Fibroblast of skin of left quadriceps (primary cell): Measurements from ENCODE around the gene XRCC4.
A peak's percentile ranks its signal among the peaks of the same experiment; 100 is the strongest.

ENCODE experiments used
- DNase-seq, 2 experiments: peaks; one replicate each; pipeline ENCODE4 v3.0.0-alpha.2; 2013; ENCODE audit warnings: low read depth in 2 of 2

XRCC4 gene

GRCh38 chr5:83277154-83277553 lies 199.8 kb downstream of the XRCC4 start:
- DNase-seq: no peak

GRCh38 chr5:83277953-83278352 lies 200.6 kb downstream of the XRCC4 start:
- no peak for DNase-seq

GRCh38 chr5:83281176-83281575 lies 203.8 kb downstream of the XRCC4 start:
- DNase-seq: no peak

GRCh38 chr5:83281658-83282057 lies 204.3 kb downstream of the XRCC4 start:
- peak; percentile 62 to 67 for DNase-seq

- no peak for DNase-seq
Measured at GRCh38 chr5:83283761-83284160, 206.4 kb downstream of the XRCC4 start.

- no peak for DNase-seq
Measured at GRCh38 chr5:83285661-83286398, 208.5 kb downstream of the XRCC4 start.

- no peak for DNase-seq
Measured at GRCh38 chr5:83294246-83294645, 216.9 kb downstream of the XRCC4 start.

- DNase-seq: no peak
Measured at GRCh38 chr5:83299353-83299752, 222.0 kb downstream of the XRCC4 start.

- peak; percentile 77 to 79 for DNase-seq
Measured at GRCh38 chr5:83306572-83307241, 229.4 kb downstream of the XRCC4 start.

- DNase-seq: no peak
Measured at GRCh38 chr5:83312663-83313062, 235.3 kb downstream of the XRCC4 start.

GRCh38 chr5:83313436-83313835 lies 236.1 kb downstream of the XRCC4 start:
- peak; percentile 41 to 49 for DNase-seq

- peak; percentile 59 for DNase-seq
Measured at GRCh38 chr5:83321483-83322055, 244.2 kb downstream of the XRCC4 start.

GRCh38 chr5:83322273-83322924 lies 245.1 kb downstream of the XRCC4 start:
- DNase-seq: no peak

- DNase-seq: no peak
Measured at GRCh38 chr5:83323557-83324180, 246.3 kb downstream of the XRCC4 start.

GRCh38 chr5:83331842-83332241 lies 254.5 kb downstream of the XRCC4 start:
- peak; percentile 71 to 75 for DNase-seq

GRCh38 chr5:83337453-83338035 lies 260.2 kb downstream of the XRCC4 start:
- DNase-seq: no peak

GRCh38 chr5:83340511-83340918 lies 263.2 kb downstream of the XRCC4 start:
- DNase-seq: no peak

GRCh38 chr5:83341815-83342334 lies 264.5 kb downstream of the XRCC4 start:
- DNase-seq: no peak

GRCh38 chr5:83342465-83342864 lies 265.1 kb downstream of the XRCC4 start:
- DNase-seq: no peak

- DNase-seq: no peak
Measured at GRCh38 chr5:83343299-83343698, 266.0 kb downstream of the XRCC4 start.

GRCh38 chr5:83345423-83345822 lies 268.1 kb downstream of the XRCC4 start:
- no peak for DNase-seq
